RWPE2 (cell line): ENCODE results near the gene MYH7.
"Not testable (repeated sequence)": the region's sequence is repeated elsewhere in the genome, so short reads cannot be mapped to it uniquely, and the experiment has no call there.

Experiments used
- ATAC-seq: fragments of 200-7000 bp; cut with Tn5 transposase; 3 replicates; pipeline ENCODE4 v1.9.1; 2021; ENCODE audit warnings: low read depth
- DNase-seq: peaks from one replicate; pipeline ENCODE4 v3.0.0-alpha.2; 2020; ENCODE audit warnings: low spot score
- H3K27ac ChIP-seq: fragments of 450-650 bp; 2 replicates; pipeline ENCODE4 v1.5.1; 2017; ENCODE audit warnings: mild to moderate bottlenecking; ENCODE audit not compliant: poor library complexity, severe bottlenecking
- H3K27me3 ChIP-seq: fragments of 250-450 bp; sonication (Bioruptor Pico); 2 replicates; pipeline ENCODE4 v1.5.1; 2021; ENCODE audit warnings: mild to moderate bottlenecking, moderate library complexity; ENCODE audit not compliant: insufficient read depth, poor library complexity, severe bottlenecking
- H3K36me3 ChIP-seq: fragments of 250-450 bp; sonication (Bioruptor Pico); 2 replicates; pipeline ENCODE4 v1.5.1; 2020; ENCODE audit warnings: low read depth, mild to moderate bottlenecking, moderate library complexity
- H3K4me1 ChIP-seq: fragments of 250-450 bp; sonication (Bioruptor Pico); 2 replicates; pipeline ENCODE4 v1.5.1; 2021; ENCODE audit warnings: mild to moderate bottlenecking, moderate library complexity; ENCODE audit not compliant: insufficient read depth, poor library complexity, severe bottlenecking
- H3K4me3 ChIP-seq: fragments of 250-450 bp; sonication (Bioruptor Pico); 2 replicates; pipeline ENCODE4 v1.5.1; 2021; ENCODE audit warnings: mild to moderate bottlenecking, moderate library complexity; ENCODE audit not compliant: severe bottlenecking
- H3K9me3 ChIP-seq: fragments of 250-450 bp; sonication (Bioruptor Pico); 2 replicates; pipeline ENCODE4 v1.5.1; 2021; ENCODE audit warnings: mild to moderate bottlenecking, moderate library complexity; ENCODE audit not compliant: severe bottlenecking
- CTCF ChIP-seq: fragments of 450-650 bp; IDR thresholded peaks from one replicate; pipeline ENCODE4 v1.5.1; 2017; ENCODE audit warnings: mild to moderate bottlenecking, moderate library complexity; ENCODE audit not compliant: poor library complexity, severe bottlenecking

The MYH7 gene

GRCh38 chr14:23425169-23425568, 10.3 kb downstream of the MYH7 start:
- Histone ChIP-seq H3K4me1 (no peaks in the 10 kb centered on the region), H3K36me3 (no peaks in the 10 kb centered on the region), H3K9me3 (no peaks in the 10 kb centered on the region), H3K27me3 (no peaks in the 10 kb centered on the region), H3K27ac (no peak overlapping the region), H3K4me3 (no peak overlapping the region)
- ATAC-seq (no peak), DNase-seq (no peak)
- TF ChIP-seq CTCF = no peak

- DNase-seq = no peak
- Histone ChIP-seq H3K36me3 (no peaks in the 10 kb centered on the region), H3K27ac (no peak overlapping the region), H3K27me3 (no peaks in the 10 kb centered on the region), H3K4me3 (no peak overlapping the region), H3K9me3 (no peaks in the 10 kb centered on the region), H3K4me1 (no peaks in the 10 kb centered on the region)
- TF ChIP-seq CTCF = no peak
- no peak for ATAC-seq
These were observed 11.8 kb downstream of the MYH7 start for GRCh38 chr14:23423657-23424056.

- Histone ChIP-seq H3K27me3 (no peaks in the 10 kb centered on the region), H3K27ac (no peak overlapping the region), H3K4me1 (no peaks in the 10 kb centered on the region), H3K36me3 (no peaks in the 10 kb centered on the region), H3K9me3 (no peaks in the 10 kb centered on the region), H3K4me3 (no peak overlapping the region)
- DNase-seq = no peak
- ATAC-seq = no peak
- TF ChIP-seq CTCF = no peak
These were observed 13.9 kb downstream of the MYH7 start for GRCh38 chr14:23421594-23421993.

- H3K27me3 ChIP-seq, H3K36me3 ChIP-seq, DNase-seq, H3K4me1 ChIP-seq, H3K27ac ChIP-seq, ATAC-seq, H3K4me3 ChIP-seq, H3K9me3 ChIP-seq: not testable (repeated sequence)
These were observed 15.8 kb downstream of the MYH7 start for GRCh38 chr14:23419646-23420045.

GRCh38 chr14:23418021-23418420, 17.4 kb downstream of the MYH7 start:
- Histone ChIP-seq H3K4me1 (no peaks in the 10 kb centered on the region), H3K4me3 (no peak overlapping the region), H3K9me3 (no peaks in the 10 kb centered on the region), H3K27me3 (no peaks in the 10 kb centered on the region), H3K36me3 (no peaks in the 10 kb centered on the region), H3K27ac (no peak overlapping the region)
- TF ChIP-seq CTCF = no peak
- no peak for ATAC-seq
- no peak for DNase-seq

- ATAC-seq, DNase-seq, H3K36me3 ChIP-seq, H3K27me3 ChIP-seq, H3K4me3 ChIP-seq, H3K27ac ChIP-seq, H3K4me1 ChIP-seq, H3K9me3 ChIP-seq: not testable (repeated sequence)
These were observed 18.2 kb downstream of the MYH7 start for GRCh38 chr14:23417269-23417668.
